ENCODE data around the gene PLCXD1.
"Not testable (repeated sequence)": the region's sequence is repeated elsewhere in the genome, so short reads cannot be mapped to it uniquely, and the experiment has no call there.

Gene PLCXD1

GRCh38 chrX:262381-262909, 18.7 kb upstream of the PLCXD1 start:
- no peak for DNase-seq (ENCODE audit: low spot score)

GRCh38 chrX:264006-264405, 17.2 kb upstream of the PLCXD1 start:
- not testable (repeated sequence) for DNase-seq (ENCODE audit: low spot score)

- DNase-seq (ENCODE audit: low spot score): no peak
Observed at GRCh38 chrX:264634-265455, 16.3 kb upstream of the PLCXD1 start.

- DNase-seq (ENCODE audit: low spot score): no peak
Observed at GRCh38 chrX:265502-265901, 15.7 kb upstream of the PLCXD1 start.

GRCh38 chrX:267771-268261, 13.4 kb upstream of the PLCXD1 start:
- no peak for DNase-seq (ENCODE audit: low spot score)

GRCh38 chrX:270848-271367, 10.3 kb upstream of the PLCXD1 start:
- DNase-seq (ENCODE audit: low spot score): no peak

- no peak for DNase-seq (ENCODE audit: low spot score)
Observed at GRCh38 chrX:274904-275475, 6.2 kb upstream of the PLCXD1 start.

- no peak for DNase-seq (ENCODE audit: low spot score)
Observed at GRCh38 chrX:275476-275966, 5.7 kb upstream of the PLCXD1 start.

GRCh38 chrX:275967-276580, 5.1 kb upstream of the PLCXD1 start:
- DNase-seq (ENCODE audit: low spot score): no peak

GRCh38 chrX:276581-277201, 4.5 kb upstream of the PLCXD1 start:
- DNase-seq (ENCODE audit: low spot score): no peak

- DNase-seq (ENCODE audit: low spot score): not testable (repeated sequence)
Observed at GRCh38 chrX:279757-280604, 1.2 kb upstream of the PLCXD1 start.

- not testable (repeated sequence) for DNase-seq (ENCODE audit: low spot score)
Observed at GRCh38 chrX:280722-281121, 459 bp upstream of the PLCXD1 start.

- DNase-seq (ENCODE audit: low spot score): not testable (repeated sequence)
Observed at GRCh38 chrX:282000-282681, 960 bp downstream of the PLCXD1 start.

- DNase-seq (ENCODE audit: low spot score): peak; percentile 74
Observed at GRCh38 chrX:283115-283845, 2.1 kb downstream of the PLCXD1 start.

- no peak for DNase-seq (ENCODE audit: low spot score)
Observed at GRCh38 chrX:285076-285677, 4.0 kb downstream of the PLCXD1 start.

- no peak for DNase-seq (ENCODE audit: low spot score)
Observed at GRCh38 chrX:287670-288069, 6.5 kb downstream of the PLCXD1 start.

GRCh38 chrX:288561-288991, 7.4 kb downstream of the PLCXD1 start:
- no peak for DNase-seq (ENCODE audit: low spot score)

- DNase-seq (ENCODE audit: low spot score): no peak
Observed at GRCh38 chrX:290476-291166, 9.4 kb downstream of the PLCXD1 start.
